Suppressor macrophage treated with lipopolysaccharide for 4 hours (primary cell): ENCODE data around the gene ANKRD45.
A peak's percentile ranks its signal among the peaks of the same experiment; 100 is the strongest.
"Not testable (repeated sequence)": the region's sequence is repeated elsewhere in the genome, so short reads cannot be mapped to it uniquely, and the experiment has no call there.

Experiments
- DNase-seq: peaks from one replicate; pipeline ENCODE4 v3.0.0-alpha.2; 2020

ANKRD45 gene

GRCh38 chr1:173669491-173669941 is at the start of gene ANKRD45:
Gene ANKRD45 (minus strand): TSS chr1:173669851. CDS start chr1:173659418, 10,433 bp downstream.
- peak; percentile 4 for DNase-seq

GRCh38 chr1:173717238-173717637 is 47.6 kb upstream of the ANKRD45 start:
- DNase-seq: peak; percentile 0

GRCh38 chr1:173715538-173715844 is 45.8 kb upstream of the ANKRD45 start:
- DNase-seq: no peak

DNA sequence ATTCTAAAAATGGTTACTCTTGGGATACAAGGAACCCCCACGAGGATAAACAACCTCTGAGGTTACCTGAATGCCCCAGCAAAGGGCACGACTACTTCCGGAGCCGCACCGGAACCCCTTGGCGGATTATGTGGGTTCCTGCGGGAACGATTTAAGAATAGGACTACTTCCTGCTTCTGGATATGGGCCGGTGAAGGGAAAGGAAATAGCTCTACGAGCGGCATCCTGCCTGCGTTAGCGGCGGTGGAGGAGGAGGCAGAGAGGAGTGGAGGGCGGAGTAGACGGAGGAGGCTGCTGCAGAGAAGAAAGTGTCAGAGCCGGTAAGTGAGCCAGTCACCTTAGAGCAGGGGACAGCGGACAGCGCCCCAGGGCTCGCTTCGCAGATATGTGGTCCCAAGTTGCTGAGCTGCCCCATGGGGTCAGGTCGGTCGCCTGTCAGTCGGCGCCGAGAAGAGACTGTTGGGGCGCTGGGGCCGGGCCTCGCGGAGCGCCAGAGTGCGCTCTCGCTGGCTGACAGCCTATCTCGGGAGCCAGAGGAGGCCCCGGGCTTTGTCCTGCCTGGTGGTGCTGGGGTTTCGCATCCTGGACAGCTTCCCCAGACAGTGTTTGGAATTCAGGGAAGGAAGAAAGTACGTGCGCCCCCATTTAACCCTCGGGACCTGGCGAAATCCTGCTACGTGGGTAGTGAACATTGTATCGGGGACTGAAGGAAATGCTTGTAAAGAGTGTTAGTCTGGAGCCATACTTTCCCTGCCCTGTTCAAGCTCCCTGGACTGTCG is 45.3 kb upstream of the ANKRD45 start, which contains the start of gene KLHL20:
Gene KLHL20 (plus strand): TSS at position 223 of the 779 bp plus-strand sequence. CDS start 1,063 bp downstream, outside the sequence.
- DNase-seq: peak; percentile 91

DNA sequence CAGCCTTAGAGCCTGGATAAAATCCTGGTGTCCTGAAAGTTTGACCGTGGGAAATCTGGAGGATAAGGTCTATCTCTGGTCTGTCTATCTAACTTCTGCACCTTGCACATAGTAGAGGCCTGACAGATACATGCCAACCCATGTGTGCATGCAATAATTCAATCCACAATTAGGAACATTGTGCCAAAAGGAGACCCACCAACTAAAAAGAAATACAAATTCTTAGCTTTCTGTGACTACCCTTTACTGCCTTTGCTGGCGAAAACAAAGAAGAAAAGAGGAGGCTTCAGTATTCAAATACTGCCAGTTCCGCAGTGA is 44.7 kb upstream of the ANKRD45 start:
- DNase-seq: no peak

GRCh38 chr1:173708787-173709186 is 39.1 kb upstream of the ANKRD45 start:
- DNase-seq: no peak

DNA sequence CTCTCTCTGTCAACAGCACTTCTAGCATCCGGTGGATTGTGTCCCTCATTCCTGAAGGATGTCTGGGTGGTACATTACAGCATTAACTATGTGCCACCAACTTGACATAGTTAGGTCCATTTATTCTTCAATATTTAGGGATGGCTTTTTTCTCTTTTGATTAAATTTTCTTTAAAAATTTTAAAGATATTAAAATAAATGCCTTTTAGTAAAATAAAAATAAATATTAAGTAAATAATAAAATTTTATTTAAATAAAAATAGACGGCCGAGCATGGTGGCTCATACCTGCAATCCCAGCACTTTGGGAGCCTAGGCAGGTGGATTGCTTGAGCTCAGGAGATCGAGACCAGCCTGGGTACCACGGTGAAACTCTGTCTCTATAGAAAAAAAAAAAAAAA is 35.5 kb upstream of the ANKRD45 start:
- no peak for DNase-seq

GRCh38 chr1:173702736-173703135 is 33.1 kb upstream of the ANKRD45 start:
- DNase-seq: no peak

DNA sequence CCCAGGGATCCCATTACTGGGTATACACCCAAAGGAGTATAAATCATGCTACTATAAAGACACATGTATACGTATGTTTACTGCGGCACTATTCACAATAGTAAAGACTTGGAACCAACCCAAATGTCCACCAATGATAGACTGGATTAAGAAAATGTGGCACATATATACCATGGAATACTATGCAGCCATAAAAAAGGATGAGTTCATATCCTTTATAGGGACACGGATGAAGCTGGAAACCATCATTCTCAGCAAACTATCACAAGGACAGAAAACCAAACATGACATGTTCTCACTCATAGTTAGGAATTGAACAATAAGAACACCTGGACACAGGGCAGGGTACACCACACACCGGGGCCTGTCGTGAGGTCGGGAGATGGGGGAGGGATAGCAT is 31.6 kb upstream of the ANKRD45 start:
- not testable (repeated sequence) for DNase-seq

DNA sequence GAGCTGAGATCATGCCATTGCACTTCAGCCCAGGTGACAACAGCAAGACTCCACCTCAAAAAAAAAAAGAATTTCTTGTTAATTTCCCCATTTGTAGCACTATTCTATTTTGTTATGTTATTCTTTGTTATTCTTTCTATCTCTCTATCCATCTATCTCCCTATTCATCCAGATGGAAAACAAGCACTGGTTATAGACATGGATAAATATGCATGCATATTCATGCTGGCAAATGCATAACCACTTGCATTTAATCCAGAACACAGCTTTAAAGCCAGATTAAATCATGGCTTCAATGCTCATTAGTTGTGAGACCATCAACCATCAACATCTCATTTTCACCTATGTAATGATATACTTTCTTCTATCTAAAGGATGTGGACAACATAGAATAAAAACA is 23.6 kb upstream of the ANKRD45 start:
- DNase-seq: no peak

- no peak for DNase-seq
These were observed 18.6 kb upstream of the ANKRD45 start for GRCh38 chr1:173688300-173688699.

GRCh38 chr1:173685121-173685520 is 15.5 kb upstream of the ANKRD45 start:
- DNase-seq: not testable (repeated sequence)

DNA sequence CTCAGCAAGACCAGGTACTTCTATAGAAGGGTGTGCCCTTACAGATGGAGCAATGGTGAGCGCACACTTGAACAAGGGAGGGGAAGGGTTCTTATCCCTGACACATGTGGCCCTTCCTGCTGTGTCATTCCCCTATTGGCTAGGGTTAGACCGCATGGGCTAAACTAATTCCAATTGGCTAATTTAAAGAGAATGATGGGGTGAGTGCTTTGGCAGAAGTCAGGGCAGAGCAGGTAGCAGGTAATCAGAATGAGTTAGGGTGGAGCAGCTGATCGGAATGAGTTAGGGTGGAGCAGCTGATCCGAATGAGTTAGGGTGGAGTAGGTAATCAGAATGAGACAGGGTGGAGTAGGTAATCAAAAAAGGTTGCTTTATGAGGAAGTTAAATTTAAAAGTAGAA is 14.2 kb upstream of the ANKRD45 start:
- not testable (repeated sequence) for DNase-seq

GRCh38 chr1:173682184-173682583 is 12.5 kb upstream of the ANKRD45 start:
- no peak for DNase-seq

- DNase-seq: not testable (repeated sequence)
These were observed 10.5 kb upstream of the ANKRD45 start for GRCh38 chr1:173680152-173680551.

GRCh38 chr1:173674496-173674895 is 4.8 kb upstream of the ANKRD45 start:
- DNase-seq: not testable (repeated sequence)

DNA sequence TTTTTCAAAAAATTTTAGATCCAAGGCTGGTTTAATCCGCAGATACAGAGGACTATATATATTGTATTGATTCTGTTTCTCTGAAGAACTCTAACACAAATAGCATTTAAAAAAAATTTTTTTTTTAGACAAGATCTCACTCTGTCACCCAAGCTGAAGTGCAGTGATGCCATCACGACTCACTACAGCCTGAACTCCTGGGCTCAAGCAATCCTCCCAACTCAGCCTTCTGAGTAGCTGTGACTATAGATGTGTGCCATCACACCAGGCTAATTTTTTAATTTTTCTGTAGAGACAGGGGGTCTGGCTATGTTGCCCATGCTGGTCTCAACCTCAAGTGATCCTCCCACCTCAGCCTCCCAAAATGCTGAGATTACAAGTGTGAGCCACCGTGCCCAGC is 3.0 kb downstream of the ANKRD45 start:
- peak; percentile 3 for DNase-seq

- DNase-seq: peak; percentile 24
These were observed 6.5 kb downstream of the ANKRD45 start for GRCh38 chr1:173663159-173663558.

- DNase-seq: no peak
These were observed 7.9 kb downstream of the ANKRD45 start for GRCh38 chr1:173661763-173662162.

DNA sequence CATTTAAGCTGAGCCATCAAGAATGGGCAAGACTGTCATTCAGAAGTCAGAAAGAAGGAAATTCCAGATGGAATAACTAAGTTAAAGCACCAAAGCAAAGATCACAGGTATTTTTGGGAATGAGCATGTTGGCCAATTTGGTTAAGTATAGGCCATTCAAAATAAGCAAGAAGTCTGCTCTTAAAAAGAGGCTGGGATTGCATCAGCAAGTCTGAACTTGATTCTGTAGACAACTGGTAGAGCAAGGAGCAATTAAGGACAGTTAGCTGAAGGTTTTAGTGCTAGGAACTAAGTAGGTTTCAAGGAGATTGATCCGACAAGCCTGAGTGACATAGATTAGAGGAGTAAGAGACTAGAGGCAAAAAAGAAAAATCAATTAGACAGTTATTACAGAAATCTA is 8.4 kb downstream of the ANKRD45 start:
- DNase-seq: no peak

- no peak for DNase-seq
These were observed 9.3 kb downstream of the ANKRD45 start for GRCh38 chr1:173660306-173660705.

DNA sequence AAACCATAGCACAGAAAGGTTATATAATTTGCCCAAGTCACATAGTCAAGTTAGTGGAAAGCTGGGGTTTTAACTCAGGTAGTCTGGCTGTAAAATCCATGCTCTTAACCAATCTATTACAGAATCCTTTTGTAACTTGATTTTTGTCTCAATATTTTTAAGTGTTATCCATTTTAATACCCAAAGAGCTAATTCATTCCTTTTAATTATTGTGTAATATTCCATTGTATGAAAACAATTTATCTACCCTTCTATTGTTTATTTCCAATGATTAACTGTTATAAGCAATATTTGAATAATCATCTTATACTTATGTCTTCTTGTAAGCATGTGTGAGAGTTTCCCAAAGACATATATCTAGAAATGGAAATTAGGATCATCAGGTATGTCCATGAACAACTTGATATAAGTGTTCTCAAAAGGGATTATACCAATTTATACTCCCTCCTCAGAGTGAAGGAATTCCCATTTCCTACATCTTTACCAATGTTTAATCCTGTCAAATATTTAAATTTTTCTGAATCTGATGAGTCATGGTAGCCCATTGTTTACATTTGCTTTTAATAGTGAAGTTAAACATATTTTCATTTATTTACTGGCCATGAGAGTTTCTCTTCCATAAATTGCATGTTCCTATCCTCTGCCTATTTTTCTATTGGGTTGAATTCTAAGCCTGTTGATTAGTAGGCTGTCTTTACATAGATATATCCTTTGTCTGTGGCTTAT is 20.6 kb downstream of the ANKRD45 start:
- DNase-seq: no peak

DNA sequence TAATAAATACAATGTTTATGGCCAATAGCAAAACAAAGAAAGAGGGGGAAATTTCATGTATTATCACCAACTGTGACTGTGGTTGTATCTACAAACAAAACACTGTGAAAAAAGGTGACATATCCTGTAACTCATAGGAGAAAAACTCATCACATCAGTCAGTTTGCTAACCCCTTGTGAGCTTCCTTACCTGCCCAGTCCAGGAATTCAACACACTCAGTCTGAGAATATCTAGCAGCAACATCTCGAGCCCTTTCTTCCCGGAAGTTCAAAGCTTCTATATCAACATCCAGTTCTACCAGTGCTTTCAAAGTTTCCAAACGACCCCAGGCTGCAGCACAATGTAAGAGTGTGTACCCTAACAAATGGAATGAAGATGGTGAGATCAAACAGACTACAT is 23.0 kb downstream of the ANKRD45 start:
- DNase-seq: no peak

GRCh38 chr1:173642450-173643139 is 27.1 kb downstream of the ANKRD45 start:
- DNase-seq: not testable (repeated sequence)
